ENCODE measurements around the gene DSG4. TPM values are rescaled to one million over a fixed set of nuclear protein-coding genes. Genes with fewer than 3 reads are reported as not detected.
A peak's percentile ranks its signal among the peaks of the same experiment; 100 is the strongest.

Gene DSG4
- total and polyA plus RNA-seq, 2 donors (not counting 1 experiment from before 2014, with no cell fraction given) = not detected

- H3K4me1 ChIP-seq (ENCODE audit: control insufficient read depth, extremely low read depth, insufficient read depth, low read length) = no peaks in the 10 kb centered on the region
- H2AFZ ChIP-seq (ENCODE audit: low read length) = no peak overlapping the region
- no peaks in the 10 kb centered on the region for H3K27me3 ChIP-seq (ENCODE audit: control insufficient read depth, insufficient read depth, low read length)
- H3K4me3 ChIP-seq (replicated peaks in 1 of 4; ENCODE audit: control extremely low read depth in 1 of 4, insufficient read depth in 1 of 4, low read depth in 3 of 4, low read length in 4 of 4) = no peak overlapping the region
- H3K27ac ChIP-seq (ENCODE audit: insufficient read depth, low read length) = no peak overlapping the region
- no peaks in the 10 kb centered on the region for H3K36me3 ChIP-seq (ENCODE audit: control insufficient read depth, insufficient read depth, low read length)
- no peak for TF ChIP-seq EZH2 (IDR thresholded peaks at IDR 0.05; ENCODE audit: low read length, missing control alignments)
- no peak for TF ChIP-seq CTCF (conservative IDR thresholded peaks at IDR 0.05 in 1 of 2, IDR thresholded peaks at IDR 0.05 in 1 of 2; ENCODE audit: low read depth in 1 of 2, low read length in 2 of 2)
- H3K79me2 ChIP-seq (ENCODE audit: control insufficient read depth, insufficient read depth, low read length) = no peaks in the 10 kb centered on the region
- H4K20me1 ChIP-seq (ENCODE audit: control insufficient read depth, extremely low read depth, insufficient read depth, low read length) = no peaks in the 10 kb centered on the region
- H3K9me3 ChIP-seq (ENCODE audit: control insufficient read depth, insufficient read depth, low read depth, low read length) = no peaks in the 10 kb centered on the region
- H3K4me2 ChIP-seq (ENCODE audit: extremely low read depth, insufficient read depth, low read length) = no peak overlapping the region
- no peak overlapping the region for H3K9ac ChIP-seq (ENCODE audit: insufficient read depth, low read length)
- peak; percentile 44 to 96 for DNase-seq (ENCODE audit: low read depth in 2 of 2)
Measured at GRCh38 chr18:31454066-31454708, 77.6 kb downstream of the DSG4 start.

Other genes with a start within 250 kb of the DSG4 start
- not detected in 2 replicates for gene DSC1, start 213.9 kb upstream of the DSG4 start, total RNA-seq
- gene DSC1, start 213.9 kb upstream of the DSG4 start, polyA plus RNA-seq = not detected in 2 replicates
- not detected in 2 replicates for gene DSG1, start 58.6 kb upstream of the DSG4 start, total RNA-seq
- not detected in 2 replicates for gene DSG1, start 58.6 kb upstream of the DSG4 start, polyA plus RNA-seq
- gene DSG3, start 71.0 kb downstream of the DSG4 start, total RNA-seq = under 0.01 TPM in 1 of 2 replicates, not detected in the other
- 0.01 and 0.02 TPM in 2 replicates for gene DSG3, start 71.0 kb downstream of the DSG4 start, polyA plus RNA-seq
- 0.33 and 1.0 TPM in 2 replicates for gene DSG2, start 121.4 kb downstream of the DSG4 start, total RNA-seq
- 1.1 and 1.6 TPM in 2 replicates for gene DSG2, start 121.4 kb downstream of the DSG4 start, polyA plus RNA-seq
- not detected in 2 replicates for gene TTR, start 215.1 kb downstream of the DSG4 start, total RNA-seq
- not detected in 2 replicates for gene TTR, start 215.1 kb downstream of the DSG4 start, polyA plus RNA-seq

All from fibroblast of lung (primary cell).